GM19351 (cell line): ENCODE data around the gene TMEM220.
"Not testable (repeated sequence)": the region's sequence is repeated elsewhere in the genome, so short reads cannot be mapped to it uniquely, and the experiment has no call there.

Experiments
- ATAC-seq: cut with Tn5 transposase; IDR thresholded peaks from one replicate; pipeline ENCODE4 v1.9.1; 2021; ENCODE audit warnings: mild to moderate bottlenecking, moderate library complexity; ENCODE audit not compliant: unreplicated experiment

TMEM220 gene

GRCh38 chr17:10755592-10756127 is 25.8 kb upstream of the TMEM220 start:
- ATAC-seq, result no peak

DNA sequence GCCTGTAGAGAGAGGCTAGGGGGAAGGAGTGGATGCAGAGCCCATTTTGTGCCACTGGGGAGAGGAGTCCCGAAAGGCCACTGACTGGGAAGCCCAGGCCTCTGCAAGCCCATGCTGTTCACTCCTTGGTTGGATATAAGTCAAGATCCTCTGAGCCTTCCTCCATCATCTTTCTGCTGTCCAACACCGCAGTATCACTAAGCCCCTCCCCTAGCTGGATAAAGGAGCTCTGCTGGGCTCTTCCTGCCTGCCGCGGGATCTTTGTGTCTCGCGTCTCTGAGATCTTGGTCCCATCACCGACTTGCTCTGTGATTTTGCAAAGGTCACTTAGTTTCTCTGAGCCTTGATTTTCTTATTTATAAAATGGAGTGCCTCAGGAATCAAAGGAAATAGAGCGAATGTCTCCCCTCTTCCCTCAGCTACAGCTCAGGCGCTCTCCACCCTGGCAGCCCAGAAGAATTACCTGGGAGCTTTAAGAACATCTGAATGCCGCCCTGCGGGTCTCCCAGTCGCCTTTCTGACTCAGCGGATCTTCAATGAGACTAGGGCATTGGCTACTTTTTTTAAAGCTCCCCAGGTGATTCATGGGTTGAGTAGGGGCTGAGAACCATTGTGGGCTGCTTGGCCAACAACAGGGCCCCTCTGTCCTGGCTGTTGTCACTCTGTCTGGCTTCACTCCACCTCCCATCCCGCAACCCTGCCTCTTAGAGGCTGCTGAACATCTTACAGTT is 25.2 kb upstream of the TMEM220 start:
- ATAC-seq, result no peak

DNA sequence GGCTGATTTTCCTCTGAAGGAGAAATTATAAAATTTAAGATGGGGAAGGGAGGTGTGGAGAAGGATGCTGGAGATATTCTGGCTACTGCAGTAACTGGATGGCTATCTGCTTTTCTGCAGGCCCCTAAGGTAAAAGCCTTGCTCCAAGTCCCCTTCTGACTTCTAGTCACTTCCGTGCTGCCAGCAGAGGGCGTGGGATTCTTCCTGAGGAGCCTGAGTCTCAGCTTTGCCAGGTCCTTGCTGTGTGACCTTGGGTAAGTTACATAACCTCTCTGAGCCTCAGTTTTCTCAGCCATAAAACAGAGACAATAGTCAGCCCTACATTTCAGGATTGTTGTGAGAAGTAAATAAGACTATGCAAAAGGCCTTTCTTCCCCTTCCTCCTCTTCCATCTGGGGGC is 24.3 kb upstream of the TMEM220 start:
- ATAC-seq, result no peak

- ATAC-seq, result no peak
Observed at GRCh38 chr17:10752696-10753095, 22.9 kb upstream of the TMEM220 start.

- no peak for ATAC-seq
Observed at GRCh38 chr17:10751563-10751962, 21.7 kb upstream of the TMEM220 start.

DNA sequence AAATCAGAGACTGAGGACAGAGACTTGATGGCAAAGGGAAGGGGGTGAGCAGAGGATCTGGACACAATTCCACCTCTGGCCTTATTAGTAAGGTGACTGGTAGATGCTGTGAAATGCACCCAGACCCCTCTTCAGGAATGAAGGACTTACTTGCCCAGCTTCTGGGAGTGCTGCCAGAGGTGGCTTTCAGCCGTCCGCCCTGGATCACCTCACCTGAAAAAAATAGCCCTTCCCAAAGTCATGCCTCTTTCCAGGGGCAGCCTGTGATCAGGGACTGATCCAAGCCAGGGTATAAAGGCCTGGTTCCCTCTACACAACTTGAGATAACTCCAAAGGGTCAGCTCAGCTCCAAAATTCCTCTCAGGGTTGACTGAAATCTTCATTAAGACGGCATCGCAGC is 20.4 kb upstream of the TMEM220 start:
- ATAC-seq, result no peak

GRCh38 chr17:10748531-10749181 is 18.8 kb upstream of the TMEM220 start:
- no peak for ATAC-seq

- no peak for ATAC-seq
Observed at GRCh38 chr17:10745231-10745630, 15.4 kb upstream of the TMEM220 start.

- ATAC-seq, result no peak
Observed at GRCh38 chr17:10744501-10745000, 14.7 kb upstream of the TMEM220 start.

DNA sequence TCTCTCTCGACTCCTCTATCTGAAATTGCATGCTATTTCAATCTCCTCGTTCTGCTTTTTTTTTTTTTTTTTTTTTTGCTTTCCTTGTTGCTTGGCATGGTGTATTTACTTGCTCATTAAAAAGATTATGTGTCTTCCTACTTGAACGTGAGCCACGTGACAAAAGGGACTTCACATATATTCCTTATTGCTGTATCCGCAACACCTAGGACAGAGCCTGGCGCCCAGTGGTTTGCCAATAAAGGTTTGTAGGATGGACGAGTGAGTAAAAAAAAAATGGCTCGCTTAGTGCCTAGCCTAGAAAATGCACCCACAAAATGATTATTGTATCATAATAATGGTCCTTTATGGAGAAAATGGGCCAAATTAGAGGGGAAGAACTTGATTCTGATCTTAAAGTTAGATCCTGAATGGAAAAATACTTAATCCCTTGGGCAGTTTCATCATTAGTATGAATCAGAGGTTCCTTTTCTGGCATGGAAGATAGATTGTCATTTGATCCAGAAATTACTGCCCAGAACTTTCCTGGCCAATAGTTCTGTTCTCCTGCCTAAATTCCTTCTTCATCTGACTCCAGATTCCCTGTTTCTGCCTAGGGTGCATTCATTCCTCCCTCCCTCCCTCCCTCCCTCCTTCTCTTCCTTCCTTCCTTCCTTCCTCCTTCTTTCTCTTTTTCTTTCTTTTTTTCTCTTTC is 13.6 kb upstream of the TMEM220 start:
- ATAC-seq, result no peak

DNA sequence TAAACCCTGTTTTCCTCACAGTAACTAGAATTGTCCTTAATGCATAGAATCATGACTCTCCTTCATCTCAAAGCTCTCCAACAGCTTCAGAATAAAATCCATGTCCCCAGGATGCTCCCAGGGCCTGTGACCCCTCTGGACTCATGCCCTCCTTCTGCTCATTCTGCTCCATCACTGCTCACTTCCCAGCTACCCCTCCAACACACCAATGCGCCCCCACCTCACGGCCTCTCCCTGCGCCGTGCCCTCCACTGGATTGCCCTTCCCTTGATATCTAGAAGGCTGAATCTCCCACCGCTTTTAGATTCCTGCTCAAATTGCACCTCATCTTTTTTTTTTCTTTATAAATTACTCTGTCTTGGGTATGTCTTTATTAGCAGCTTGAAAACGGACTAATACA is 12.6 kb upstream of the TMEM220 start:
- no peak for ATAC-seq

- no peak for ATAC-seq
Observed at GRCh38 chr17:10741416-10742135, 11.8 kb upstream of the TMEM220 start.

- no peak for ATAC-seq
Observed at GRCh38 chr17:10739386-10739785, 9.6 kb upstream of the TMEM220 start.

- no peak for ATAC-seq
Observed at GRCh38 chr17:10738521-10739258, 8.9 kb upstream of the TMEM220 start.

DNA sequence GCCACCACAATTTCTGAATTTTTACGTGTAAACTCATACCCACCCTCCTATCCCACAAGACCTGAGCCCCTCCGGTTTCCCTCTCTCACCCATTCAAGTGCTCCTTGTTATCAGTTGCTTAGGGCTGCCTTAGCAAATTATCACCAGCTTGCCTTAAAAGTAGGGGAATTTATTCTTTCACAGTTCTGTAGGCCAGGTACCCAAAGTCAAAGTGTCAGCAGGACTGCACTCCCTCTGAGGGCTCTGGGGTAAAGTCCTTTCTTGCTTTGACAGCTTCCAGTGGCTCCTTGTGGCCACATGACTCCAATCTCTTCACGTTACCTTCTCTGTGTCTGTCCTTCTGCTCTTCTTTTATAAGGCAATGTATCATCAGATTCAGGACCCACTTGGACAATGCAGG is 7.9 kb upstream of the TMEM220 start:
- ATAC-seq, result no peak

GRCh38 chr17:10737168-10737622 is 7.4 kb upstream of the TMEM220 start:
- peak; percentile 57 for ATAC-seq

DNA sequence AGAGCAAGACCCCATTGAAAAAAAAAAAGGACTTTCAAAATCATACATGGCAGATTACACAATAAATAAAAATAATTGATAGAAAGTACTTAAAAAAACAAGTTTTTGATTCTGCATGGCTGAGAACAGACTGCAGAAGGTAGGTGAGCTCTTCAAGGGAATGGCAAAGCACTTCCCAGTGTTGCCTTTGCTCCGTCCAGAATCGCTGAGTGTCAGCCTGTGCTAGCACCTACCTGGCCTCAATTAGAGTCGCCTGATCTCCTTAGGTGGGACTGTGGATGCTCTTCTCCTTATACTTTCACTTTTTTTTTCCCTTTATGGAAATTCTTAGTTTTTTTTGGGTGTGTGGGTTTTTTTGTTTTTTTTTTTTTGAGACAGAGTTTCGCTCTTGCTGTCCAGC is 6.0 kb upstream of the TMEM220 start:
- no peak for ATAC-seq

DNA sequence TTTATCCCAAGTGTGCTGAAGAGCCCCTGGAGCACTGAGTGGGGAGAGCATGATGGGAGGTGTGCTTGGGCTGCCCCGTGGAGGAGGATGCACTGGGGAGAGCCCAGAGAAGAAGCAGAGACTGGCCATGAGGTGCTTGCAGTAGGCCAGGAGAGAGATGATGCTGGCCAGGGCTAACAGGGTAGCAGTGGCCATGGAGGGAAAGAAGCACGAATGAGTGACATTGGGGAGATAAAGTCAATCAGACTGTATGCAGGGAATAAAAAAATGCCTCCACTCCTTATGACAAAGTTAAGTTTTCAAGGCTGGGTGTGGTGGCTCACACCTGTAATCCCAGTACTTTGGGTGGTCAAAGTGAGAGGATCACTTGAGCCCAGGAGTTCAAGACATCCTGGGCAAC is 5.4 kb upstream of the TMEM220 start:
- no peak for ATAC-seq

DNA sequence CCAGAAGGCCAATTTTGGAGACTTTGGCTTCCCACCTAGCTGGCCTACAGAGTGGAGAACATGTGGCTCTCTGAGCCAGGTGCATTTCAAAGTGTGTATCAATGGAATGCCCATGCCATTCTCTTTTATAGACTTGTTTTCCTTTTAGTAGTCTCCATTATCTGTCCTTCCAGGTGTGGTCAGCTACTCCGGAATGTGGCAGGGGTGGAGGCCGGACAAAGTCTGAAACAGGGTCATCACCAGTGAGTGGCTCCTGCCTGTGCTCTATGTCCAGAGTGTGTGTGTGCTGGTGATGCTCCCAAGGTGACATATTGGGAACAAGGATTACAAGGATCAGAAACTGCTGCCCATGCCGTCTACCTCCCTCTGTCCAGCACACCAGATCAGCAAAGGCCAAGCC is 3.8 kb upstream of the TMEM220 start:
- ATAC-seq, result no peak

DNA sequence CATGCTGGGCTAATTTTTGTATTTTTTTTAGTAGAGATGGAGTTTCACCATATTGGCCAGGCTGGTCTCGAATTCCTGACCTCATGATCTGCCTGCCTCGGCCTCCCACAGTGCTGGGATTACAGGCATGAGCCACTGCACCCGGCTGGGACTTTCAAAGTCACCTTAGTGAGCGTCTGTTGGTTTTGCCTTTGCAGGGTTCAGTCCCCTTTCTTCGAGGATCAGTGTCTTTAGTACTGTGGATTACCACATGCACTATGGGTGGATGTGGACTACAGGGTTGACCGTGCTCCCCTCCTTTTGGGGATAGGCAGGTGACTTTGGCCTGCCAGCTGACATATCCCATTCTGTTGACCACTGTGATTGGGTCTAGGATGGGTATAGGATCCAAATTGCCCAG is 2.3 kb upstream of the TMEM220 start:
- not testable (repeated sequence) for ATAC-seq
